HUES64 (cell line): ENCODE measurements around the gene PRPSAP2.
A peak's percentile ranks its signal among the peaks of the same experiment; 100 is the strongest.

Experiments
- H3K27ac ChIP-seq: 2 replicates; pipeline ENCODE4 v1.7.0; 2013; ENCODE audit warnings: low read depth, low read length, inconsistent platforms
- H3K27me3 ChIP-seq: 2 replicates; pipeline ENCODE4 v1.6.1; 2013; ENCODE audit warnings: mild to moderate bottlenecking, low read length; ENCODE audit not compliant: insufficient read depth
- H3K36me3 ChIP-seq: 2 replicates; pipeline ENCODE4 v1.6.1; 2013; ENCODE audit warnings: mild to moderate bottlenecking, low read length; ENCODE audit not compliant: insufficient read depth
- H3K4me1 ChIP-seq: 2 replicates; pipeline ENCODE4 v1.6.1; 2013; ENCODE audit warnings: mild to moderate bottlenecking, low read length, moderate library complexity; ENCODE audit not compliant: insufficient read depth
- H3K4me3 ChIP-seq: 2 replicates; pipeline ENCODE4 v1.5.1; 2013; ENCODE audit warnings: mild to moderate bottlenecking, low read length, moderate library complexity
- H3K9ac ChIP-seq: 2 replicates; pipeline ENCODE4 v1.6.1; 2013; ENCODE audit warnings: mild to moderate bottlenecking, low read depth, low read length
- H3K9me3 ChIP-seq: 2 replicates; pipeline ENCODE4 v1.6.1; 2013; ENCODE audit warnings: low read depth, low read length; ENCODE audit not compliant: insufficient read depth
- WGBS: fragments of 150-250, 120-280 bp; methylation state at CpG from one replicate; pipeline ENCODE4 v1.1.7; 2013; ENCODE audit warnings: missing lambda C conversion rate; 5-methylcytosine and 5-hydroxymethylcytosine counted together

Gene PRPSAP2

DNA sequence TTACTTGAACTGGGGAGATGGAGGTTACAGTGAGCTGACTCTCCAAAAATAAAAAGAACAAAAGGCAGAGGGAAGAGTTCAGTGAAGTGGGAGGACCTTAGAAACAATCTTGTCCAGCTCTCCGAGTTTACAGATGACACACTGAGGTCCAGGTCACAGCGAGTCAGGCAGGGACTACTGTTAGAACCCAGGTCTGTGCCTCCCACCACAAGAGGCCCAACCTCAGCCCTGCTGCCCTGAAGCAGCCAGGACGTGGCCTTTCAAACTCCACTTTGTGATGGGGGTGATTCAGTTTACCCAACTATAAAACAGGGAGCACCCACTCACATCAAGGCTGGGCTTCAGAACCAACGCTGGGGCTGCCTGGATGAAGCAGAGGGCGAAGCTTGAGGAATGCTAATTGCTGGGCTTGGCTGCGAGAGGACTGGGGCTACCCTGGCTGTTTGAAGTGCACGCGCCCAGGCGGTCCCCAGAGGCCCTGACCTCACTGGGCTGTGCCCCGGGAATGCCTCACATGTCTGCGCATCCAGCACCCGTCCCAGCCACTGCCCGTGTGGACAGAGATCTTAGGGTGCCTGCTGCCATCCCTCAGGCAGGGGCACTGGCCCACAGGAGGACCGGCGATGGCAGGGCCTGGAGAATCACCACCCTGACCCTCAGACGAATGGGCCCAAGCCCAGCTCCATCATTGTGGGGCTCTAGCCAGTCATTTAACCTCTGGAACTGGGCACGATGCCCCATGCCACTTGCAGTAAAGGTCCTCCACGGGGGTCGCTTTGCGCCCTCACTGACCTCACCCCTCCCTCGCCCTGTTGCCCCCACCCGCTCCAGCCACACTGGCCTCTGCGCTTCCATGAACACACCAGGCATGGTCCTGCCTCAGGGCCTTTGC, 105.4 kb downstream of the PRPSAP2 start:
- Histone ChIP-seq H3K4me3 (no peak overlapping the region), H3K9ac (no peak overlapping the region), H3K9me3 (no peaks in the 10 kb centered on the region), H3K27me3 (no peaks in the 10 kb centered on the region), H3K4me1 (peaks cover 8% of the 10 kb centered on the region), H3K27ac (no peak overlapping the region), H3K36me3 (no peaks in the 10 kb centered on the region)
- WGBS = 91% methylated on average over 23 of the region's 23 CpGs

DNA sequence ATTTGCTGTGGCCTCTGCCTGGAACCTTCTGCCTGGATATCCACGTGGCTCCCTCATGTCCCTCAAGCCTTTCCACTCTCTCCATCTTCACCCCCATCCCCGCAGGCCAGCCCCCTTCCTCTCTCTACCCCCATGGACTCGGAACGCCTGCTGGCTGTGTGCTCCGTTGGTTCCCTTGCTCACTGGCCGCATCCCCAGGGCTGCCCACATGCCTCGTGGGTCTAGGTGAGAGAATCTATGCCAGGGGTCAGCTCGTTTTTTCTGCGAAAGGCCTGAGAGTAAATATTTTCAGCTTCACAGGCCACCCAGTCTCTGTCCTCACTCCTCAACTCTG, 106.1 kb downstream of the PRPSAP2 start:
- Histone ChIP-seq H3K27me3 (no peaks in the 10 kb centered on the region), H3K36me3 (no peaks in the 10 kb centered on the region), H3K9me3 (no peaks in the 10 kb centered on the region), H3K27ac (no peak overlapping the region), H3K9ac (no peak overlapping the region), H3K4me1 (peaks cover 11% of the 10 kb centered on the region), H3K4me3 (no peak overlapping the region)
- 94% methylated on average over 9 of the region's 9 CpGs for WGBS

DNA sequence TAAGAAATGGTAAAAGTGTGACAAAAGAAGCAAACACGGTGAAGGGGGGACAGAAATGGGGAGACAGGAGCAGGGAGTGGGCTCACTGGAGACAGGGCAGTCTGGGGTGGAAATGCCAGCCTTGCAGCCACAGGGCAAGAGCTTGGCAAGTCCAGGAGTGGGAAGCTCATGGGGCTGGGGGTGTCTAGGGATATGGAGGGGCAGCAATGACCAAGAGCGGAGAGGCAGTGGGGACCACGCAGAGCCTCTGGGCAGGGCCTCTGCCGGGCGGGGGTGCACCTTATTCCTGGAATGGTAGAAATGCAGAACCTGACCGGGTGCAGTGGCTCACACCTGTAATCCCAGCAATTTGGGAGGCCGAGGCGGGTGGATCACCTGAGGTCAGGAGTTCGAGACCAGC, 106.6 kb downstream of the PRPSAP2 start:
- 96% methylated on average over 9 of the region's 9 CpGs for whole genome bisulfite sequencing
- Histone ChIP-seq H3K4me3 (no peak overlapping the region), H3K9me3 (no peaks in the 10 kb centered on the region), H3K27ac (no peak overlapping the region), H3K36me3 (no peaks in the 10 kb centered on the region), H3K27me3 (no peaks in the 10 kb centered on the region), H3K4me1 (peaks cover 11% of the 10 kb centered on the region), H3K9ac (no peak overlapping the region; the same call in 1 of the 2 replicates)

DNA sequence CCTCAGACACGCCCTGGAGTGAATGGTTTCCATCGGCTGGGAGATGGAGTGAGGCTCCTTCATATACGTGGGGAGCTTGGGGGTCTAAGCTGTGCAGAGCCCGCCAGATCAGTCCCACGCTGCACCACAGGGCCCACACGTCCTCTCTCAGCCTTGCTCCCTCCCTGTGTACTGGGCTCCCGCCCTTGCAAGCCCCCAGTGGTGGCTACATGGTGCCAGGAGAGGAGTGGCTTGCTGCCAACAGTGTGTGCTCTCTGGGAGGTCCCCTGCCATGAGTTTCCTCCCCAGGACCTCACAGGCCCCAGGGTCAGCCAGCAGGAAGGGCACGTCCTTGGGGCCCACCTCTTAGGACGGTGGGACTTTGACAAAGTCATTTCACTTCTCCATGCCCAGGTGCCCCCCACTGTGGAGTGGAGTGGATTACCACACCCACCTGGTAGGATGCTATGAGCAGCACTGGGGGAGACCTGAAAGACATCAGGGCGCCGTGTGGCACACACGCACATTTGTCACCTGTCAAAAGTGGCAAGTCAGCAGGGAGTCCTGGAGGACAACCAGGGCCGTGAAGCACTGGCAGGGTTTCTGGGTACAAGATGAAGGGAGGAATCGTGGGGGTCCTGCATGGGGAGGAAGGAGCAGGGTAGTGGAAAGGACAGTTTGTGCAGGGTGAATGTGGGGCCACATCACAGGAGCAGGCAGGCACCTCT, 107.8 kb downstream of the PRPSAP2 start:
- Histone ChIP-seq H3K9me3 (no peaks in the 10 kb centered on the region), H3K4me3 (no peak overlapping the region), H3K9ac (no peak overlapping the region), H3K36me3 (peaks cover 10% of the 10 kb centered on the region), H3K27me3 (no peaks in the 10 kb centered on the region), H3K27ac (no peak overlapping the region), H3K4me1 (peaks cover 11% of the 10 kb centered on the region)
- WGBS = 92% methylated on average over 14 of the region's 14 CpGs

DNA sequence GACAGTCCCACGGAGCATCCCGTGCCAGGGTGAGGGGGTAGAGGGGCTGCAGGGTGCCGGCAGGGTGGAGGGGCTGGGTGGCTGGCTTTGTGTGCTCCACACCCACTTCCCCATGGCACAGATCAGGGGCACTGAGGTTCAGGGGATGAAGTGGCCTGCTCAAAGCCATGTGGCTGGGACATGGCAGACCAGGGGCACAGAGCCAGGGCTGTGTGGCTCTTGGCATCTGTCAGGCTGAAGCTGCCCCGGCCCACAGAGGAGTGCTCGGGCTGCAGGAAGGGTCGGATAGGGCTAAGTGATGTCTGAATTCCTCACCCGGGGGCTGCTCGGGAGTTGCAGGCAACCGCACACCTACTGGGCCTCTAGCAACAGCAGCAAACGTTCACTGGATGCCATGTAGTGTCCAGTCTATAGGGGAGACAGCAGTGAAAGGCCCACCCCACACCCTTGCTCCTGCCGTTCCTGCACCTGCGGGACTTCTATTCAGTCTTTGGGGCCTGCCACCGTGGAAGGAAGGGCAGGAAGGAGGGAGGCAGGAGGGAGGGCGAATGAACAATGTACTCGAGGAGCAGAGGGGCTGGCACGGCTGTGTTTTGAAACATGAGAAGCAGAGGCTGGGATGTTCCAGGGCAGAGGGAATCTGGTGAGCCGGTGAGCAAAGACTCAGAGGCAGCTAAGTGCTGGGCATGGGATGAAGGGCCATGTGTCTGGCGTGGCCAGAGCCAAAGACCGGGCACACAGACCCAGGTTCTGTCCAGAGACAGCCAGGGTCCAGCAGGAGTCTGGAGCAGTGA, 109.1 kb downstream of the PRPSAP2 start:
- H3K27ac ChIP-seq = no peak overlapping the region
- H3K4me1 ChIP-seq = peaks cover 11% of the 10 kb centered on the region
- no peak overlapping the region for H3K4me3 ChIP-seq
- 73% methylated on average over 19 of the region's 19 CpGs for WGBS
- peaks cover 23% of the 10 kb centered on the region for H3K36me3 ChIP-seq
- H3K27me3 ChIP-seq = no peaks in the 10 kb centered on the region
- H3K9me3 ChIP-seq = no peaks in the 10 kb centered on the region
- peak overlapping the region; percentile 7; the same call in 1 of the 2 replicates for H3K9ac ChIP-seq

GRCh38 chr17:18967916-18968315, 110.0 kb downstream of the PRPSAP2 start:
- H3K9me3 ChIP-seq = no peaks in the 10 kb centered on the region
- no peak overlapping the region for H3K9ac ChIP-seq
- H3K36me3 ChIP-seq = peaks cover 28% of the 10 kb centered on the region
- H3K27ac ChIP-seq = no peak overlapping the region; the same call in 1 of the 2 replicates
- no peak overlapping the region for H3K4me3 ChIP-seq
- peaks cover 11% of the 10 kb centered on the region for H3K4me1 ChIP-seq
- no peaks in the 10 kb centered on the region for H3K27me3 ChIP-seq
- 73% methylated on average over 4 of the region's 4 CpGs for WGBS

DNA sequence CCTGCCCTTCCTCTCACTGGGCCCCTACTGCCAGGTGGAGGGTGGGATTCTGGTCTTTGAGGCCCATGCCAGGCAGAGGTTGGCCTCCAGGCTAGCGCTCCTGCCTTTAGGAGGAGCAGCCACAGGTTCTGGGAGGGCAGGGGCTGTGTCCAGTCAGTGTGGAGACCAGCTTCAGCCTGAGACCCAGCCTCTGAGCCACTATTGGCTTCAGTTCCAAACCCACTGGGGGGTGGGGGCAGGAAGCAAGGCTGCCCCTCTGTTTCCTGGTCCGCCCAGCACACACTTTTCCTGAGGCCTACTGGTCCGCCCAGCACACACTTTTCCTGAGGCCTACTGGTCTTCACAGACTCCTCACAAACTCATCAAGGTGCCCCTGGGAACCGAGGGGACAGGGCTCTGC, 110.4 kb downstream of the PRPSAP2 start:
- Histone ChIP-seq H3K36me3 (peaks cover 32% of the 10 kb centered on the region), H3K27ac (peak overlapping the region; percentile 28), H3K4me1 (peaks cover 11% of the 10 kb centered on the region), H3K27me3 (no peaks in the 10 kb centered on the region), H3K9me3 (no peaks in the 10 kb centered on the region), H3K9ac (peak overlapping the region; percentile 34; the same call in 1 of the 2 replicates), H3K4me3 (no peak overlapping the region)
- 90% methylated on average over 4 of the region's 4 CpGs for WGBS

DNA sequence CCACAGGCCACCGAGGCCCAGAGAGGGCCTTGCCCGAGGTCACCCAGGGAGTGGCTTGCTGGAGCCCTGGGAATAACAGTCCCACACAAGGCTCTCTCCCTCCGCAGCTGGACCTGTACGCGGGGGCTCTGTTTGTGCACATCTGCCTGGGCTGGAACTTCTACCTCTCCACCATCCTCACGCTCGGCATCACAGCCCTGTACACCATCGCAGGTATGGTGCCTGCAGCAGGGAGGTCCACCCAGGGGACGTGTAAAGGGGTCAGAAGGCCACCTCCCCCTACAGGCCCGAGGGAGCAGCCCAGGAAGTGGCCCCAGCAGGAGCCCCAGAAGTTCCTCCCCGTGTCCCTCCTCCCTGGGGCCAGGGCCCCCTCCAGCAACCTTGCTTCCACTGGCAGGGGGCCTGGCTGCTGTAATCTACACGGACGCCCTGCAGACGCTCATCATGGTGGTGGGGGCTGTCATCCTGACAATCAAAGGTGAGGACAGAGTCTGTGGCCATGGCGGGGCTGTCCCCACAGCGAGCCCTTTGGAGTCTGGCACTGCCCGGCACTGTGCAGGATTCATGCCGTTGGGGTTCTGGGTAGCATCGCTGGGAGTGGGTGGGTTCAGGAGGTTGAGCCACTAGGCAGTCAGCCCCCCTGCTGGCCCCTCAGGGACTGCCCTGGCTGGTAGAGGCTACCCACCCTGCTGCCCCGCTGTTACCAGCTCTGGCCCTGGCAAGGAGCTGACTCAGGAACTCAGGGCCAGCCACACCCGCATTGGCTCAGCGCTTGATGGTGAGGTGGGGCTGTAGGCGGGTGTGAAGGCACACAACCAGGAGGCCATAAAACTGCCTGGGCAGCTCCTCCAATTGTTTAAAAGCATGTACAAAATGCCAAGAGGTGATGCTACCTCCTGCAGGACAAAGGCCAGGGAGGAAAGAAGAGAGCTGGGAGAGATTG, 111.3 kb downstream of the PRPSAP2 start:
- peak overlapping the region; percentile 34; the same call in 1 of the 2 replicates for H3K9ac ChIP-seq
- H3K27ac ChIP-seq = peak overlapping the region; percentile 28; the same call in 1 of the 2 replicates
- 85% methylated on average over 22 of the region's 23 CpGs for WGBS
- no peaks in the 10 kb centered on the region for H3K27me3 ChIP-seq
- peaks cover 11% of the 10 kb centered on the region for H3K4me1 ChIP-seq
- H3K4me3 ChIP-seq = no peak overlapping the region
- H3K36me3 ChIP-seq = peaks cover 36% of the 10 kb centered on the region
- no peaks in the 10 kb centered on the region for H3K9me3 ChIP-seq

GRCh38 chr17:18970582-18971480, 112.9 kb downstream of the PRPSAP2 start:
- H3K9ac ChIP-seq = no peak overlapping the region
- peaks cover 45% of the 10 kb centered on the region for H3K36me3 ChIP-seq
- H3K9me3 ChIP-seq = no peaks in the 10 kb centered on the region
- H3K4me1 ChIP-seq = peaks cover 11% of the 10 kb centered on the region
- H3K27ac ChIP-seq = no peak overlapping the region
- WGBS = 94% methylated on average over 27 of the region's 28 CpGs
- no peak overlapping the region for H3K4me3 ChIP-seq
- H3K27me3 ChIP-seq = no peaks in the 10 kb centered on the region
